HG02981 (cell line): ENCODE results near the gene CD300LG.
"Not testable (repeated sequence)": the region's sequence is repeated elsewhere in the genome, so short reads cannot be mapped to it uniquely, and the experiment has no call there.

Source experiments
- ATAC-seq: cut with Tn5 transposase; IDR thresholded peaks from one replicate; pipeline ENCODE4 v1.9.1; 2021; ENCODE audit warnings: mild to moderate bottlenecking, moderate library complexity; ENCODE audit not compliant: unreplicated experiment

Gene CD300LG

GRCh38 chr17:43877451-43878155, 30.6 kb downstream of the CD300LG start:
- no peak for ATAC-seq

DNA sequence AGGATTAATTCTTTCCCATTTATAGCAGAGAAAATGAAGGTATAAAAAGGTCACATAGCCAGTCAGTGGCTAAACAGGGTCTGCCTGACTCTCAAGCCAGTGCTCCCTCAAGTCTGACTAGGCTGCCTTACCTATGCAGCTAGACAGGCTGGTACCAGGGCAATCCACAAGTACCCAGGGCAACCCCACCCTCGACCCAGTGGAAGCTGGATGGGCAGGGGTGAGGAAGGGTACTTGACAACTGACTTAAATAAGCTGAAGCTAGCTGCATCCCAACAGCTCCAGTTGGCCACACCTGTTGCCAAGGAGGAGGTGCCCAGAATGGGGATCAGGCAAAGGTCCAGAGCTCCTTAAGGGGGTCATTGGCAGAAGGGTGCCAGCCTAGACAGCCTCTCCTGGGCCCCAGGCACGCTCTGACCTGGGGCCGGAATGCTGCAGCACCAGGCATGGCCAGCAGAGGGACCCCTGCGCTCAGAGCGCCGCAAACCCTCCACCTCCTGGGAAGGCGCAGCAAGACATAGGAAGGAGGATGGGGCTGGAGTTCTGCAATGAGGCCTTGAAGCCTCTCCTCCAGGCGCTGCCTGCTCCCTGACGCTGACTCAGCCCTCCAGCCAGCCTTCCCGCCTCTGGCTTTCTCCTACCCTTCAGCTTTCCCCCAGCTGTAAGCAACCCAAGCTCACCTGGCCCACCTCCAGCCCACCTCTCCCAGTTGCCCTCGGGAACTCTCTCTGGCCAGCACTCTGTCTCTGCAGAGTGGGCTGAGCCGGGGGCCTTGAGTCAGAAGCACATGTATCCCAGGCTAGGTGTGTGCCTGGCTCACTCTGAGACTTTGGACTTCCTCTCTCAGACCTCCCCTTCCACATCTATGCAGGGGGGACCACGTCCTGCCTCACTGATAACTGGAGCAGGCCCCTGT, 31.5 kb downstream of the CD300LG start:
- ATAC-seq, result no peak

- ATAC-seq, result no peak
Observed at GRCh38 chr17:43879723-43880419, 32.9 kb downstream of the CD300LG start.

DNA sequence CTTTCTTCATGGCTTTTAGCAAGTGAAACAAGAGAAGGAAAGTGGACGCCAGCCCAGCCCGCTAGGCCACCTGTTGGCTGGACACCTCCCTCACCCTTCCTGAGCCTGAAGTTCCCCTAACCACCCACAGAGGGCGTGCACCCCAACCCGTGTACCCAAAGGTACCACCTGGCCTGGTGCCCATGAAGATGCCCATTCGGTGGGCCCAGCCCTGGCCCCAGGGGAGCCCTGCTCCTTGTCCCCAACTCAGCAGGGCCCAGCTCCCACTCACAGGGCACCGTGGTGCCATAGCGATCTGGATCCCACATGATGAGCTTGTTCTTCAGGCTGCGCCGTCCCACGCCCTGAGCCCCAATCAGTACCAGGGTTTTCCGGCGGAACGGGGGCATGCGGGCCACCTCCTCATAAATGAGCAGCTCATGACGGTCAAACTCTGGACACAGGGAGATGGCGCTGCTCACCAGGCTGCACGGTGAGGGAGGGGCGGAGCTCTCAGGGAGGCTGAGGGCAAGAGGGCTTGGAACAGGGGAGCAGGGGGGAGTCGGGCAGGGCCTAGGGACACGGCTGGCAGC, 33.5 kb downstream of the CD300LG start:
- no peak for ATAC-seq

DNA sequence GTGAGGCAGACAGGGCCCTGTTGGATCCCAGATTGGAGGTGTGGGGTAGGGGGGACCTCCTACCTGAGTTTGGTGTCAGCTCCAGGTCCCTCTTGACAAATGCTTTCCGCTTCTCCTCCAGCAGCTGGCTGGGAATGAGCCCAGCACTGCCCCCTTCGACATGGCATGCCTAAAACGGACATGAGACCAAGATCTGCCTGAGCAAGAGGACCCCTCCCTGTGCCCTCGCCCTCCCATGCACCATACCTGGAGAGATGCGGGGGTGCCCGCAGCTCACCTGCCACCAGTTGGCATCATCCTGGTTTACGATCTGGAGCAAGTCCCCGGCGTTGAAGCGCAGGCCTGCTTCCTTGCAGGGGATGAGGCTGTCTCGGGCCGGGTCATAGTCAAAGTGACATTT, 34.2 kb downstream of the CD300LG start:
- no peak for ATAC-seq

GRCh38 chr17:43881758-43882505, 35.0 kb downstream of the CD300LG start:
- ATAC-seq, result no peak

DNA sequence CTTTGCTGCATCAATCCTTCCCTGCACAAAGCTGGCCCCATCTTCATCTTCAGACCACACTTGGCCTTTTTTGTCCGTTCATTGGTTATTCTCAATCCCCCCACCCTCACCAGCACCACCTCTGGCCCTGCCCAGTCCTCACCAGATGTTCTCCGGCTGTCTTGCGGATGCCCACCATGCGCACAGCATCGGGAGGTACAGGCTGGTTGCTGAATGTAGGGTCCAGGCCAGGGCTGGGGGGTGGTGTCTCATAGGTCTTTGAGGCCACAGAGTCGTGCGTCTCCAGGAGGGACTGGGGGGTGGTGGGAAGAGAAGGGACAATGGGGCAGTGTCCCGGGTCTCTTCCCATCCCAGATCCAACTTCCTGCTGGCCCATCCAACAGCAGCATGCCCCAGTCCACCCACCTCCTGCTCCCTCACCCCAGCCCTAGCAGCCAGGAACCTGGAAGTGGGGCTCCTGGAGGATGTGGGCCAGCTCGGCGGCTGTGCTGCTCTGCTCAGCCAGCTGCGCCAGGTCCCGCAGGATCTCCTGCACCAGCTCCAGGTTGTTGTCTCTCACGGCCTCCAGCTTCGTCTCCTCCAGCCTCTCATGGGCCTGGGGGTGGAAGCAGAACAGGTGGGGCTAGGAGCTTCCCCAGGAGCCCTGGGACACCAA, 35.9 kb downstream of the CD300LG start:
- no peak for ATAC-seq

DNA sequence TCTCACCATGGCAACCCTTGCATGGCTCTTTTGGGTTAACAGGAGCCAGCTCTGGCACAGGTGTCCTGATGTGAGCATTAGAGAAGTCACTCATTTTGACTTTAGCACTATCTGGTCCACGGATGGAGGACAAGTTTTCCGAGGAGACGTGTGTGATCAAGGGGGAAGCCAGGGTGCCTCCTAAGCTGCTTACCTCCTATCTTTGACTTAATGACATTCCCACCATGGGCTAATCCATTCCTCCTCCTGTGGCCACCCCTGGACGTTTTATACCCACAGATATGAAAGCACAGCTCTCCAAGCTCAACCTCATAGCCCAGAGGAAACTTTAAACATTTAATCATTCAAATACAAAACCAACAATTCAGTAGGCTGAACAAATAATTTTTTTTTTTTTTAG, 41.6 kb downstream of the CD300LG start:
- ATAC-seq, result no peak

DNA sequence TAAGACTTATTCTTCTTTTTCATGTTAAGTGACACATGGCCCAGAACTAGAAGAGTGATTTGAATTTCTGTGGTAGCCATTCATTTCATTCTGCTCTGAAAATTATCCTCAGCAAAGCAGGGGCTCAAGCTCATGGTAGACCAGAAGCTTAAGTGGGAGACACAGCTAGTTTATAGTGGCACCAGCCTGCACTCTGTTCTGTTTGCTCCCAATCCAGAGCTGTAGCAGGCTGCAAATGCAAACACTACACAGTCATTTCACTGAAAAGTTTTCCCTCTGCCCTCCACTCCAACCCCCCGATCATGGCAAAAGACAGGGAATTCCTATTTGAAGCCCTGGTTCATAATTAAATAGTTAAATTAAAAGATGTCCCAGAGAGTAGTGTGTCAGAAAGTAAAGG, 43.3 kb downstream of the CD300LG start:
- ATAC-seq, result no peak

DNA sequence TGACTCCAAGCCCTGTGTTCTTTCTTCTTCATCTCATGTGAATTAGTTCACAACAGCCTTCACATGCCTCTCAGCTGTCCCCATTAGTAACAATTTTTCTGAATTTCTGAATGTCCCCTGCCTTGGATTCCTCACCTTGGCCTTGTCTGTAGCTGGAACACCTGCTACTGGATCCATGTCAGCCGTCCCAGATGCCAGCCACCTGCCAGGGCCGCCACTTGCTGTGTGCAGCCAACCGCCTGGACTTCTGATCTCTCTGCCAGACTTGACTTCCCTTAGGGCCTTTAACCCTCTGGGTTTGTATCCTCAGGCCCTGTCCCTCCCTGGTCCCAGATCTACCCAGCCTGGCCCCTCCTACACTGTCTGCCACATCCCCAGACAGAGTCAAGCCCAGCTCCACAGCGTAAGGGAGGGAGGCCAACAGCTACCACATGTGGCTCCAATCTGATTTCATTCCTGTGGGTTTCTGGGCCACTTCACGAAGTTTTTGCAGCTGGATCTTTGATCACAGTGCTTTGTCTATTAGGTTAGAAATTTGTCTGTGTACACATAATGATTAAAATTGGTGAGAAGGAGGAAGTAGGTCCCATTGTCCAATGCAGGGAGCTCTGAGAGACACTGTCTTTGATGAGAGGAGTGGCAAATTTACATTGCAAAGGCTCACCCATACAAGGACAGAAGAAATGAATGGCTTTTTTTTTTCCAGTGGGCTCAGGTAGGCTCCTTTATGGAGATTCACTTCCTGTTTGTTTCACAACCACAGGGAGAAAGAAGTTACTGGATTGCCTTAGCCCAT, 45.1 kb downstream of the CD300LG start:
- ATAC-seq, result no peak

GRCh38 chr17:43892647-43892952, 45.6 kb downstream of the CD300LG start:
- no peak for ATAC-seq

- ATAC-seq, result not testable (repeated sequence)
Observed at GRCh38 chr17:43894494-43894893, 47.5 kb downstream of the CD300LG start.

GRCh38 chr17:43897831-43898230, 50.9 kb downstream of the CD300LG start:
- no peak for ATAC-seq

DNA sequence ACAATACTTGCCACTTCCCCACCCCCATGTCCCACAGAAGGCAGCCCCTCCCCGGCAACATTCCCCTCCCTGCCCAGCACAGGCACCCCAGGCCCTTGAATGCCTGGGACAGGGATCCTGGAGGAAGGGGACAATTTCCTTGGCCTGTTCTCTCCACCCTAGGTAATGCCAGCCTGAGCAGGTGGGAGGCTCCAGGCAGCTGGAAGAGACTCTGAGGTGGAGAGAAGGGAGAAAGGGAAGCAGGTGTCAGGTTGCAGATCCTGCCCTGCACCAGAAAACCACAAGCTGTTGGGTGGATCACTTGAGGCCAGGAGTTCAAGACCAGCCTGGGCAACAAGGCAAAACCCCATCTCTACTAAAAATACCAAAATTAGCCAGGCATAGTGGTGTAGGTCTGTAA, 51.5 kb downstream of the CD300LG start:
- no peak for ATAC-seq

GRCh38 chr17:43900183-43900857, 53.3 kb downstream of the CD300LG start:
- peak; percentile 80 for ATAC-seq

GRCh38 chr17:43900858-43901754, 54.1 kb downstream of the CD300LG start:
- no peak for ATAC-seq

GRCh38 chr17:43901861-43902589, 55.0 kb downstream of the CD300LG start:
- no peak for ATAC-seq
